ENCODE measurements around the gene SLC9A8.
A peak's percentile ranks its signal among the peaks of the same experiment; 100 is the strongest.

SLC9A8 gene

GRCh38 chr20:49878977-49879376 is 66.3 kb downstream of the SLC9A8 start:
- peaks cover 11% of the 10 kb centered on the region for H3K4me1 Mint-ChIP-seq
- H3K36me3 Mint-ChIP-seq (ENCODE audit: low read depth) = peaks cover 32% of the 10 kb centered on the region
- H3K27me3 Mint-ChIP-seq (ENCODE audit: low read depth, poor library complexity) = no peaks in the 10 kb centered on the region
- H3K4me3 Mint-ChIP-seq = no peak overlapping the region
- TF ChIP-seq CTCF (IDR thresholded peaks at IDR 0.05) = no peak
- no peak for DNase-seq
- no peaks in the 10 kb centered on the region for H3K9me3 Mint-ChIP-seq
- H3K27ac Mint-ChIP-seq = no peak overlapping the region

GRCh38 chr20:49880177-49880576 is 67.5 kb downstream of the SLC9A8 start:
- H3K36me3 Mint-ChIP-seq (ENCODE audit: low read depth) = peaks cover 24% of the 10 kb centered on the region
- no peak for DNase-seq
- TF ChIP-seq CTCF (IDR thresholded peaks at IDR 0.05) = no peak
- H3K27me3 Mint-ChIP-seq (ENCODE audit: low read depth, poor library complexity) = no peaks in the 10 kb centered on the region
- no peak overlapping the region for H3K4me3 Mint-ChIP-seq
- no peak overlapping the region for H3K27ac Mint-ChIP-seq
- H3K4me1 Mint-ChIP-seq = peaks cover 11% of the 10 kb centered on the region
- H3K9me3 Mint-ChIP-seq = no peaks in the 10 kb centered on the region

GRCh38 chr20:49880724-49881445 is 68.3 kb downstream of the SLC9A8 start:
- no peaks in the 10 kb centered on the region for H3K27me3 Mint-ChIP-seq (ENCODE audit: low read depth, poor library complexity)
- H3K4me3 Mint-ChIP-seq = no peak overlapping the region
- H3K4me1 Mint-ChIP-seq = peaks cover 11% of the 10 kb centered on the region
- no peaks in the 10 kb centered on the region for H3K9me3 Mint-ChIP-seq
- peaks cover 23% of the 10 kb centered on the region for H3K36me3 Mint-ChIP-seq (ENCODE audit: low read depth)
- no peak for DNase-seq
- H3K27ac Mint-ChIP-seq = no peak overlapping the region
- no peak for TF ChIP-seq CTCF (IDR thresholded peaks at IDR 0.05)

GRCh38 chr20:49882171-49882970 is 69.7 kb downstream of the SLC9A8 start:
- Mint-ChIP-seq H3K27me3 (ENCODE audit: low read depth, poor library complexity) (no peaks in the 10 kb centered on the region), H3K27ac (peak overlapping the region; percentile 62), H3K4me3 (no peak overlapping the region), H3K4me1 (peaks cover 25% of the 10 kb centered on the region), H3K9me3 (no peaks in the 10 kb centered on the region), H3K36me3 (ENCODE audit: low read depth) (peaks cover 18% of the 10 kb centered on the region)
- no peak for TF ChIP-seq CTCF (IDR thresholded peaks at IDR 0.05)
- DNase-seq = no peak

- Mint-ChIP-seq H3K4me1 (peaks cover 33% of the 10 kb centered on the region), H3K27me3 (ENCODE audit: low read depth, poor library complexity) (no peaks in the 10 kb centered on the region), H3K36me3 (ENCODE audit: low read depth) (peaks cover 10% of the 10 kb centered on the region), H3K27ac (no peak overlapping the region), H3K9me3 (no peaks in the 10 kb centered on the region), H3K4me3 (no peak overlapping the region)
- no peak for TF ChIP-seq CTCF (IDR thresholded peaks at IDR 0.05)
- no peak for DNase-seq
These were observed 70.7 kb downstream of the SLC9A8 start for GRCh38 chr20:49883246-49883802.

All from nephron progenitor cell (in vitro differentiated cells).